HG02884 (cell line): ENCODE data around the gene HS3ST4.

Source experiments
- ATAC-seq: cut with Tn5 transposase; IDR thresholded peaks from one replicate; pipeline ENCODE4 v1.9.1; 2021; ENCODE audit warnings: mild to moderate bottlenecking, moderate library complexity; ENCODE audit not compliant: unreplicated experiment

Gene HS3ST4

GRCh38 chr16:26158142-26158759 lies 466.5 kb downstream of the HS3ST4 start:
- no peak for ATAC-seq

- ATAC-seq, result no peak
Measured at GRCh38 chr16:26161461-26162180, 469.9 kb downstream of the HS3ST4 start.

GRCh38 chr16:26169473-26169872 lies 477.7 kb downstream of the HS3ST4 start:
- ATAC-seq, result no peak

- ATAC-seq, result no peak
Measured at GRCh38 chr16:26175944-26176343, 484.2 kb downstream of the HS3ST4 start.

GRCh38 chr16:26177438-26177837 lies 485.7 kb downstream of the HS3ST4 start:
- ATAC-seq, result no peak

GRCh38 chr16:26178298-26178697 lies 486.5 kb downstream of the HS3ST4 start:
- no peak for ATAC-seq

GRCh38 chr16:26186091-26186615 lies 494.4 kb downstream of the HS3ST4 start:
- no peak for ATAC-seq
